ENCODE measurements around the gene MSX1. TPM values are rescaled to one million over a fixed set of nuclear protein-coding genes. Genes with fewer than 3 reads are reported as not detected.

The MSX1 gene
- total RNA-seq, 1 donor from 2014 or later = 3.4 TPM

DNA sequence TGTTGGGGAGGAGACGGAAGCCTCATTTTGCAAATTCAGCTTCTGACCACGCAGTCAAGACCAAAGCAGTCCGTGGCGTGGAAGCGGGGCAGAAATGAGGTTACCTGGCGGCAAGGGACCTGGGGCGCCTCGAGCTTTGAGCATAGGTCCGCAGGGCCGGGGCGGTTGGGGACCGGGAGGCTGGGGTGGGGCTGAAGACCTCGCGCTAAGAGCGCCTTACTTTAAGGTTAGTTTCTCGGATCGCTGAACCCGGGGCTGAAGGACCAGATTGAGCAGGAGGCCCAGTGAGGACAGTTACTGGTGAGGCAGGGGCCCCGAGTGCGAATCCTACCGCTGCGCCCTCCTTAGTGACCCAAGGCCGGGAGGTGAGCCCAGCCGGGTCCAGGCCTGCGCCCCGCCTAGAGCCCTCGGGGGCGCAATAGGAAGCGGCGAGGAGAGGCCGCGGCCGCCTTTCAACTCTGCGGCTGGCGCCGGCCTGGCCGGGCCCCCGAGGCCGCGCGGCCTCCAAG, 7.5 kb downstream of the MSX1 start:
- peaks cover 100% of the 10 kb centered on the region for H3K27me3 ChIP-seq (ENCODE audit: low read depth)
- H3K4me3 ChIP-seq = peak overlapping the region; percentile 57
- no peak for DNase-seq

GRCh38 chr4:4867375-4868039, 8.0 kb downstream of the MSX1 start:
- H3K4me1 ChIP-seq = peaks cover 68% of the 10 kb centered on the region
- H3K9me3 ChIP-seq (replicated peaks) = no peaks in the 10 kb centered on the region
- peaks cover 100% of the 10 kb centered on the region for H3K27me3 ChIP-seq (ENCODE audit: low read depth)
- peak overlapping the region; percentile 57 for H3K4me3 ChIP-seq
- peaks cover 15% of the 10 kb centered on the region for H3K36me3 ChIP-seq
- TF ChIP-seq, protein P1, sequence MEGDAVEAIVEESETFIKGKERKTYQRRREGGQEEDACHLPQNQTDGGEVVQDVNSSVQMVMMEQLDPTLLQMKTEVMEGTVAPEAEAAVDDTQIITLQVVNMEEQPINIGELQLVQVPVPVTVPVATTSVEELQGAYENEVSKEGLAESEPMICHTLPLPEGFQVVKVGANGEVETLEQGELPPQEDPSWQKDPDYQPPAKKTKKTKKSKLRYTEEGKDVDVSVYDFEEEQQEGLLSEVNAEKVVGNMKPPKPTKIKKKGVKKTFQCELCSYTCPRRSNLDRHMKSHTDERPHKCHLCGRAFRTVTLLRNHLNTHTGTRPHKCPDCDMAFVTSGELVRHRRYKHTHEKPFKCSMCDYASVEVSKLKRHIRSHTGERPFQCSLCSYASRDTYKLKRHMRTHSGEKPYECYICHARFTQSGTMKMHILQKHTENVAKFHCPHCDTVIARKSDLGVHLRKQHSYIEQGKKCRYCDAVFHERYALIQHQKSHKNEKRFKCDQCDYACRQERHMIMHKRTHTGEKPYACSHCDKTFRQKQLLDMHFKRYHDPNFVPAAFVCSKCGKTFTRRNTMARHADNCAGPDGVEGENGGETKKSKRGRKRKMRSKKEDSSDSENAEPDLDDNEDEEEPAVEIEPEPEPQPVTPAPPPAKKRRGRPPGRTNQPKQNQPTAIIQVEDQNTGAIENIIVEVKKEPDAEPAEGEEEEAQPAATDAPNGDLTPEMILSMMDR (IDR thresholded peaks at IDR 0.05; ENCODE audit: borderline replicate concordance) = peak; percentile 27
- no peak for DNase-seq
- H3K27ac ChIP-seq (replicated peaks) = no peak overlapping the region
- intact Hi-C loops (cut with micrococcal nuclease) = no loop called here

More for the DNA sequence above, 7.5 kb downstream of the MSX1 start:
- intact Hi-C loops (cut with micrococcal nuclease) = no loop called here
- Histone ChIP-seq H3K27ac (replicated peaks) (no peak overlapping the region), H3K9me3 (replicated peaks) (no peaks in the 10 kb centered on the region), H3K36me3 (peaks cover 15% of the 10 kb centered on the region), H3K4me1 (peaks cover 69% of the 10 kb centered on the region)
- TF ChIP-seq, protein P1 (IDR thresholded peaks at IDR 0.05; ENCODE audit: borderline replicate concordance) = no peak

DNA sequence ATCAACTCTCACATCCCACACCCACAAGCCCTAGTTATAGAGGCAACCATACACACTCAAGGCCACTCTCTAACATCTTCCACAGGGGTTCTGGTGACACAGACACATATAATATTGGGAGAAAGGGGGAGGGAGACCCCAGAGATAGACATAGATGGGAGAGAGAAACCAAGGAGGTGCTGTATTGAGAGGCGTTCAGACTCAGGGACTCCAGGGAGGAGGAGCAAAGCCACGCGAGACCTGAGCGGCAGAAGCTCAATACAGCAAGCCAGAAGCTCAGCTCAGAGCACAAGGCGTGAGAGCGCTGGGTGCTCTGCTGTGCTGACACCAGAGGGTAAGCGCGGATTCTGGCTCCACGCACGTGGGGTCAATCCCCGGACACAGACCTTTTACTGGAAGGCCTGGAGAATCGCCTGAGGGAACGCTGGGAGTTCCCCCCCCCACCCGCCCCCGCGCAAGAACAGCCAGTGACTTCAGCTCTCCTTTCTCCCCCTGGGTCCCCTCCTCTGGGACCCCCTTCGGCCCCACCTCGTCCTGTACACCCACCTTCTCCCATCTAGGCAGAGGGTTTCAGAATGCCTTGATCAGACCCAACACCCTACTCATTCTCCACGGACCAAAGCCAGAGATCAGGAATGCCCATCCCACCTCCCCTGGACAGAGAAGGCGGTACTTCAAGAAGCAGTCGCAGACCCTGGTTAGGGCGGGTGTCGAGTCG, 8.7 kb downstream of the MSX1 start:
- TF ChIP-seq, protein P1 (IDR thresholded peaks at IDR 0.05; ENCODE audit: borderline replicate concordance) = no peak
- peaks cover 100% of the 10 kb centered on the region for H3K27me3 ChIP-seq (ENCODE audit: low read depth)
- H3K27ac ChIP-seq (replicated peaks) = no peak overlapping the region
- intact Hi-C loops (cut with micrococcal nuclease) = no loop called here
- no peaks in the 10 kb centered on the region for H3K9me3 ChIP-seq (replicated peaks)
- H3K4me3 ChIP-seq = no peak overlapping the region
- H3K4me1 ChIP-seq = peaks cover 66% of the 10 kb centered on the region
- peaks cover 8% of the 10 kb centered on the region for H3K36me3 ChIP-seq
- no peak for DNase-seq

GRCh38 chr4:4868758-4869723, 9.6 kb downstream of the MSX1 start:
- Histone ChIP-seq H3K4me1 (peaks cover 66% of the 10 kb centered on the region), H3K27me3 (ENCODE audit: low read depth) (peaks cover 100% of the 10 kb centered on the region), H3K27ac (replicated peaks) (no peak overlapping the region), H3K36me3 (peaks cover under 1% of the 10 kb centered on the region), H3K9me3 (replicated peaks) (no peaks in the 10 kb centered on the region), H3K4me3 (no peak overlapping the region)
- intact Hi-C loops (cut with micrococcal nuclease) = no loop called here
- no peak for DNase-seq
- TF ChIP-seq, protein P1 (IDR thresholded peaks at IDR 0.05; ENCODE audit: borderline replicate concordance) = no peak
